CD4-positive, alpha-beta T cell (primary cell): ENCODE data around the gene THAP7. TPM values are rescaled to one million over a fixed set of nuclear protein-coding genes. Genes with fewer than 3 reads are reported as not detected.

Source experiments
- ATAC-seq: fragments of 200-7000 bp; cut with Tn5 transposase; one replicate; pipeline ENCODE4 v1.10.0; 2022; ENCODE audit warnings: mild to moderate bottlenecking; ENCODE audit not compliant: poor library complexity
- CTCF ChIA-PET: fragments of 350-600 bp; sonication (Branson Sonifier 250); formaldehyde crosslinking; loops from one replicate; lab custom pipeline; 2021; ENCODE audit warnings: antibody characterized with exemption, inconsistent platforms; lab: Charles Lee
- POLR2A ChIA-PET: fragments of 350-600 bp; sonication (Branson Sonifier 250); formaldehyde crosslinking; loops from one replicate; lab custom pipeline; 2021; ENCODE audit warnings: antibody characterized with exemption, inconsistent platforms; lab: Charles Lee
- DNase-seq, 14 experiments: peaks; one replicate each; pipeline ENCODE4 v3.0.0-alpha.2; 2013 to 2020; ENCODE audit warnings: mixed read lengths in 2 of 14
- H3K27ac ChIP-seq, 2 donors: one replicate each; pipeline versions ENCODE4 v1.5.1 to v1.7.0; 2013; ENCODE audit warnings: low read length in 2 of 2, low read depth in 1 of 2, mild to moderate bottlenecking in 1 of 2
- H3K27me3 ChIP-seq, 2 experiments: 1 replicate in 1 of 2; 2 replicates in 1 of 2; pipeline versions ENCODE4 v1.6.1 to v1.7.0; 2013; ENCODE audit warnings: low read length in 2 of 2, control low read depth in 1 of 2, mild to moderate bottlenecking in 1 of 2, moderate library complexity in 1 of 2; ENCODE audit not compliant: insufficient read depth in 2 of 2, control insufficient read depth in 1 of 2
- H3K36me3 ChIP-seq: one replicate; pipeline ENCODE4 v1.6.1; 2013; ENCODE audit warnings: low read length, control low read depth; ENCODE audit not compliant: insufficient read depth
- H3K4me1 ChIP-seq: one replicate; pipeline ENCODE4 v1.6.1; 2013; ENCODE audit warnings: low read length, control low read depth; ENCODE audit not compliant: insufficient read depth
- H3K4me3 ChIP-seq: one replicate; pipeline ENCODE4 v1.5.1; 2013; ENCODE audit warnings: mild to moderate bottlenecking, low read length, moderate library complexity
- H3K9me3 ChIP-seq, 2 experiments: 1 replicate in 1 of 2; 2 replicates in 1 of 2; pipeline versions ENCODE4 v1.6.1 to v1.7.0; 2013; ENCODE audit warnings: low read length in 2 of 2, mild to moderate bottlenecking in 2 of 2, control low read depth in 1 of 2, moderate library complexity in 1 of 2; ENCODE audit not compliant: control insufficient read depth in 1 of 2, insufficient read depth in 1 of 2
- H3K27ac Mint-ChIP-seq: one replicate; pipeline ENCODE4 v1.8.0; 2020; ENCODE audit warnings: mixed read lengths
- H3K27me3 Mint-ChIP-seq: one replicate; pipeline ENCODE4 v1.8.0; 2021; ENCODE audit warnings: mixed read lengths
- H3K36me3 Mint-ChIP-seq: one replicate; pipeline ENCODE4 v1.8.0; 2021; ENCODE audit warnings: low read depth, mixed read lengths
- H3K4me1 Mint-ChIP-seq: one replicate; pipeline ENCODE4 v1.8.0; 2021; ENCODE audit warnings: low read depth, mixed read lengths
- H3K4me3 Mint-ChIP-seq: one replicate; pipeline ENCODE4 v1.8.0; 2020; ENCODE audit warnings: mild to moderate bottlenecking, mixed read lengths
- H3K9me3 Mint-ChIP-seq: one replicate; pipeline ENCODE4 v1.8.0; 2020; ENCODE audit warnings: mixed read lengths
- CTCF ChIP-seq: fragments of 200-600 bp; IDR thresholded peaks from one replicate; pipeline ENCODE4 v1.8.0; 2022; ENCODE audit warnings: antibody characterized with exemption, mild to moderate bottlenecking
- intact Hi-C, 2 experiments: fragments of 100-400 bp; cut with DNase I in 1 of 2; cut with micrococcal nuclease in 1 of 2; formaldehyde crosslinking; loops; one replicate each; pipeline versions ENCODE4 v1.15.1 to v1.9.0; 2023 to 2025; cut with DNase I, micrococcal nuclease
- total RNA-seq, 174 experiments: library from RNA in 2 of 174; stranded (reverse) in 2 of 174; gene quantifications; one replicate each; pipeline ENCODE4 v1.2.3 and lab custom pipeline; 2021 to 2026

The THAP7 gene
- total RNA-seq, 2 experiments from 2014 or later = 82.7 to 84.0 TPM

GRCh38 chr22:20952544-20953341, 49.2 kb downstream of the THAP7 start:
- intact Hi-C loops = no loop called here
- ChIA-PET POLR2A (no interaction called here), CTCF (no interaction called here)
- Mint-ChIP-seq H3K27ac (no peak overlapping the region), H3K4me3 (no peak overlapping the region), H3K36me3 (peaks cover 63% of the 10 kb centered on the region), H3K4me1 (peaks cover 28% of the 10 kb centered on the region), H3K27me3 (peaks cover 12% of the 10 kb centered on the region), H3K9me3 (no peaks in the 10 kb centered on the region)
- H3K4me3 ChIP-seq = no peak overlapping the region
- H3K9me3 ChIP-seq = peaks cover 0 to 3% of the 10 kb centered on the region in 2 experiments
- ATAC-seq (no peak), DNase-seq (no peak)
- H3K27me3 ChIP-seq = peaks cover 12 to 15% of the 10 kb centered on the region in 2 experiments
- H3K4me1 ChIP-seq = peaks cover 31% of the 10 kb centered on the region
- H3K36me3 ChIP-seq = peaks cover 47% of the 10 kb centered on the region
- no peak for TF ChIP-seq CTCF
- no peak overlapping the region for H3K27ac ChIP-seq

GRCh38 chr22:20951932-20952380, 50.0 kb downstream of the THAP7 start:
- Histone ChIP-seq H3K4me1 (peaks cover 25% of the 10 kb centered on the region), H3K4me3 (no peak overlapping the region), H3K27me3 (peaks cover 4 to 8% of the 10 kb centered on the region in 2 experiments), H3K36me3 (peaks cover 47% of the 10 kb centered on the region), H3K27ac (no peak overlapping the region), H3K9me3 (peaks cover 0 to 3% of the 10 kb centered on the region in 2 experiments)
- ChIA-PET POLR2A (no interaction called here), CTCF (no interaction called here)
- intact Hi-C loops = no loop called here
- no peak for TF ChIP-seq CTCF
- no peak overlapping the region for H3K27ac Mint-ChIP-seq
- H3K36me3 Mint-ChIP-seq = peaks cover 64% of the 10 kb centered on the region
- DNase-seq = no peak
- H3K4me3 Mint-ChIP-seq = no peak overlapping the region
- H3K27me3 Mint-ChIP-seq = peaks cover 9% of the 10 kb centered on the region
- H3K9me3 Mint-ChIP-seq = no peaks in the 10 kb centered on the region
- ATAC-seq = no peak
- H3K4me1 Mint-ChIP-seq = peaks cover 30% of the 10 kb centered on the region

- H3K9me3 ChIP-seq = no peaks in the 10 kb centered on the region
- H3K27ac ChIP-seq = no peak overlapping the region
- Mint-ChIP-seq H3K4me1 (peaks cover 31% of the 10 kb centered on the region), H3K4me3 (no peak overlapping the region), H3K9me3 (no peaks in the 10 kb centered on the region), H3K27ac (no peak overlapping the region), H3K36me3 (peaks cover 68% of the 10 kb centered on the region), H3K27me3 (peaks cover 3% of the 10 kb centered on the region)
- H3K4me1 ChIP-seq = peaks cover 24% of the 10 kb centered on the region
- POLR2A ChIA-PET = no interaction called here
- CTCF ChIA-PET = interaction anchor here (0.6 kb wide), 1 partner anchor 141 kb away, joined by 3 read pairs; no protein-coding TSS in a partner anchor
- intact Hi-C loops = no loop called here
- no peak for ATAC-seq
- H3K27me3 ChIP-seq = peaks cover 0 to 2% of the 10 kb centered on the region in 2 experiments
- no peak overlapping the region for H3K4me3 ChIP-seq
- no peak for TF ChIP-seq CTCF
- no peak for DNase-seq
- H3K36me3 ChIP-seq = peaks cover 47% of the 10 kb centered on the region
These were observed 50.6 kb downstream of the THAP7 start for GRCh38 chr22:20951151-20951931.
